ENCODE results near the gene KCNMB4.

GRCh38 chr12:70334742-70335141, 31.3 kb upstream of the KCNMB4 start:
- TF ChIP-seq CTCF (IDR thresholded peaks at IDR 0.05; ENCODE audit: poor library complexity) (no peak), EZH2 (IDR thresholded peaks at IDR 0.05; ENCODE audit: borderline replicate concordance) (no peak), EZH2phosphoT487 (IDR thresholded peaks at IDR 0.05; ENCODE audit: low read depth, severe bottlenecking, unreplicated experiment) (no peak)
